ENCODE data around the gene RGS21.

RGS21 gene

GRCh38 chr1:192351550-192351949 lies 34.8 kb downstream of the RGS21 start:
- no peak overlapping the region for H3K4me3 ChIP-seq (ENCODE audit: low read depth, low read length)
- TF ChIP-seq CTCF (IDR thresholded peaks at IDR 0.05; ENCODE audit: low read depth, low read length, missing control alignments), result no peak
- DNase-seq (ENCODE audit: low read depth), result no peak

GRCh38 chr1:192357924-192358323 lies 41.1 kb downstream of the RGS21 start:
- TF ChIP-seq CTCF (IDR thresholded peaks at IDR 0.05; ENCODE audit: low read depth, low read length, missing control alignments), result no peak
- no peak for DNase-seq (ENCODE audit: low read depth)
- H3K4me3 ChIP-seq (ENCODE audit: low read depth, low read length), result no peak overlapping the region

- H3K4me3 ChIP-seq (ENCODE audit: low read depth, low read length), result no peak overlapping the region
- no peak for TF ChIP-seq CTCF (IDR thresholded peaks at IDR 0.05; ENCODE audit: low read depth, low read length, missing control alignments)
- no peak for DNase-seq (ENCODE audit: low read depth)
Observed at GRCh38 chr1:192358402-192358801, 41.6 kb downstream of the RGS21 start.

- no peak for DNase-seq (ENCODE audit: low read depth)
- H3K4me3 ChIP-seq (ENCODE audit: low read depth, low read length), result no peak overlapping the region
- TF ChIP-seq CTCF (IDR thresholded peaks at IDR 0.05; ENCODE audit: low read depth, low read length, missing control alignments), result no peak
Observed at GRCh38 chr1:192358822-192359221, 42.0 kb downstream of the RGS21 start.

GRCh38 chr1:192363177-192363576 lies 46.4 kb downstream of the RGS21 start:
- no peak overlapping the region for H3K4me3 ChIP-seq (ENCODE audit: low read depth, low read length)
- DNase-seq (ENCODE audit: low read depth), result no peak
- peak; percentile 15 for TF ChIP-seq CTCF (IDR thresholded peaks at IDR 0.05; ENCODE audit: low read depth, low read length, missing control alignments)

GRCh38 chr1:192367436-192367835 lies 50.6 kb downstream of the RGS21 start:
- TF ChIP-seq CTCF (IDR thresholded peaks at IDR 0.05; ENCODE audit: low read depth, low read length, missing control alignments), result no peak

GRCh38 chr1:192375306-192375705 lies 58.5 kb downstream of the RGS21 start:
- no peak for TF ChIP-seq CTCF (IDR thresholded peaks at IDR 0.05; ENCODE audit: low read depth, low read length, missing control alignments)
- DNase-seq (ENCODE audit: low read depth), result no peak
- H3K4me3 ChIP-seq (ENCODE audit: low read depth, low read length), result no peak overlapping the region

More at GRCh38 chr1:192367436-192367835, 50.6 kb downstream of the RGS21 start:
- no peak for DNase-seq (ENCODE audit: low read depth)
- H3K4me3 ChIP-seq (ENCODE audit: low read depth, low read length), result no peak overlapping the region

Measured in GM12864 (cell line).